Measurements from ENCODE around the gene VSIG10.

VSIG10 gene

DNA sequence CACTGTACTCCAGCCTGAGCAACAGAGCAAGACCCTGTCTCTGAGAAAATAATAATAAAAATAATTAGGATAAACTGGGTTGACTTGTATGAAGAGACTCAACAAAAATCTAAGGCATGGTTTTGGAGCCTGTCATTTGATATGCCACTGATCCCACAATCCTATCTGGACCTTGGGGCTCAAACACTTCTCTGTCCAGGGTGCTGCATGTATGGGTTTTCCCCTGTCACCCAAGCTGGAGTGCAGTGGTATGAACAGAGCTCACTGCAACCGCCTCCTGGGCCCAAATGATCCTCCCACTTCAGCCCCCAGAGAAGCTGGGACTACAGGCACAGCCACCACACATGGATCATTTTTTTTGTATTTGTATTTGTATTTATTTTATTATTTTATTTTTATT is 5.3 kb upstream of the VSIG10 start:
- TF ChIP-seq, protein P1, sequence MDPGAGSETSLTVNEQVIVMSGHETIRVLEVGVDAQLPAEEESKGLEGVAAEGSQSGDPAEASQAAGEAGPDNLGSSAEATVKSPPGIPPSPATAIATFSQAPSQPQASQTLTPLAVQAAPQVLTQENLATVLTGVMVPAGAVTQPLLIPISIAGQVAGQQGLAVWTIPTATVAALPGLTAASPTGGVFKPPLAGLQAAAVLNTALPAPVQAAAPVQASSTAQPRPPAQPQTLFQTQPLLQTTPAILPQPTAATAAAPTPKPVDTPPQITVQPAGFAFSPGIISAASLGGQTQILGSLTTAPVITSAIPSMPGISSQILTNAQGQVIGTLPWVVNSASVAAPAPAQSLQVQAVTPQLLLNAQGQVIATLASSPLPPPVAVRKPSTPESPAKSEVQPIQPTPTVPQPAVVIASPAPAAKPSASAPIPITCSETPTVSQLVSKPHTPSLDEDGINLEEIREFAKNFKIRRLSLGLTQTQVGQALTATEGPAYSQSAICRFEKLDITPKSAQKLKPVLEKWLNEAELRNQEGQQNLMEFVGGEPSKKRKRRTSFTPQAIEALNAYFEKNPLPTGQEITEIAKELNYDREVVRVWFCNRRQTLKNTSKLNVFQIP (CRISPR knock-in tag; IDR thresholded peaks at IDR 0.05; ENCODE audit: borderline replicate concordance, low read depth): no peak
- TF ChIP-seq ZFP3 (CRISPR knock-in tag; IDR thresholded peaks at IDR 0.05): no peak
- TF ChIP-seq ZC3H10 (CRISPR knock-in tag; IDR thresholded peaks at IDR 0.05): no peak
- no peak for TF ChIP-seq ZFP30 (CRISPR knock-in tag; IDR thresholded peaks at IDR 0.05)
- TF ChIP-seq SNAI2 (CRISPR knock-in tag; IDR thresholded peaks at IDR 0.05): no peak
- TF ChIP-seq ZNF70 (CRISPR knock-in tag; IDR thresholded peaks at IDR 0.05): no peak
- ATAC-seq: no peak

DNA sequence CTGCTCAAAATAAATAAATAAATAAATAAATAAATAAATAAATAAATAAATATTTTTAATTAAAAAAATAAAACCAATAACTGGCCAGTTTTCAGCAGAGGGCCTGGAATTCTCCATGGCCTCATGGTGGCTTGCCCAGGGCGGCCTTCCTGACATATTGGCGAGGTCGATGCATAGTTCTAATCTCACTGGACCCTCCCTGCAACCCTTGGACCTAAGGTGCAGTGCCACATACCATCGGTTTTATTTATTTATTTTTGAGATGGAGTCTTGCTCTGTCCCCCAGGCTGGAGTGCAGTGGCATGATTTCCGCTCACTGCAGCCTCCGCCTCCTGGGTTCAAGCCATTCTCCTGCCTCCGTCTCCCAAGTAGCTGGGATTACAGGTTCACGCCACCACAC is 3.9 kb upstream of the VSIG10 start:
- no peak for TF ChIP-seq ZFP30 (CRISPR knock-in tag; IDR thresholded peaks at IDR 0.05)
- TF ChIP-seq, protein P2, sequence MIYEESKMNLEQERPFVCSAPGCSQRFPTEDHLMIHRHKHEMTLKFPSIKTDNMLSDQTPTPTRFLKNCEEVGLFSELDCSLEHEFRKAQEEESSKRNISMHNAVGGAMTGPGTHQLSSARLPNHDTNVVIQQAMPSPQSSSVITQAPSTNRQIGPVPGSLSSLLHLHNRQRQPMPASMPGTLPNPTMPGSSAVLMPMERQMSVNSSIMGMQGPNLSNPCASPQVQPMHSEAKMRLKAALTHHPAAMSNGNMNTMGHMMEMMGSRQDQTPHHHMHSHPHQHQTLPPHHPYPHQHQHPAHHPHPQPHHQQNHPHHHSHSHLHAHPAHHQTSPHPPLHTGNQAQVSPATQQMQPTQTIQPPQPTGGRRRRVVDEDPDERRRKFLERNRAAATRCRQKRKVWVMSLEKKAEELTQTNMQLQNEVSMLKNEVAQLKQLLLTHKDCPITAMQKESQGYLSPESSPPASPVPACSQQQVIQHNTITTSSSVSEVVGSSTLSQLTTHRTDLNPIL (CRISPR knock-in tag; IDR thresholded peaks at IDR 0.05; ENCODE audit: low read depth): no peak
- TF ChIP-seq, protein P3, sequence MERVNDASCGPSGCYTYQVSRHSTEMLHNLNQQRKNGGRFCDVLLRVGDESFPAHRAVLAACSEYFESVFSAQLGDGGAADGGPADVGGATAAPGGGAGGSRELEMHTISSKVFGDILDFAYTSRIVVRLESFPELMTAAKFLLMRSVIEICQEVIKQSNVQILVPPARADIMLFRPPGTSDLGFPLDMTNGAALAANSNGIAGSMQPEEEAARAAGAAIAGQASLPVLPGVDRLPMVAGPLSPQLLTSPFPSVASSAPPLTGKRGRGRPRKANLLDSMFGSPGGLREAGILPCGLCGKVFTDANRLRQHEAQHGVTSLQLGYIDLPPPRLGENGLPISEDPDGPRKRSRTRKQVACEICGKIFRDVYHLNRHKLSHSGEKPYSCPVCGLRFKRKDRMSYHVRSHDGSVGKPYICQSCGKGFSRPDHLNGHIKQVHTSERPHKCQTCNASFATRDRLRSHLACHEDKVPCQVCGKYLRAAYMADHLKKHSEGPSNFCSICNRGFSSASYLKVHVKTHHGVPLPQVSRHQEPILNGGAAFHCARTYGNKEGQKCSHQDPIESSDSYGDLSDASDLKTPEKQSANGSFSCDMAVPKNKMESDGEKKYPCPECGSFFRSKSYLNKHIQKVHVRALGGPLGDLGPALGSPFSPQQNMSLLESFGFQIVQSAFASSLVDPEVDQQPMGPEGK (CRISPR knock-in tag; IDR thresholded peaks at IDR 0.05; ENCODE audit: borderline replicate concordance): no peak
- TF ChIP-seq, protein P4, sequence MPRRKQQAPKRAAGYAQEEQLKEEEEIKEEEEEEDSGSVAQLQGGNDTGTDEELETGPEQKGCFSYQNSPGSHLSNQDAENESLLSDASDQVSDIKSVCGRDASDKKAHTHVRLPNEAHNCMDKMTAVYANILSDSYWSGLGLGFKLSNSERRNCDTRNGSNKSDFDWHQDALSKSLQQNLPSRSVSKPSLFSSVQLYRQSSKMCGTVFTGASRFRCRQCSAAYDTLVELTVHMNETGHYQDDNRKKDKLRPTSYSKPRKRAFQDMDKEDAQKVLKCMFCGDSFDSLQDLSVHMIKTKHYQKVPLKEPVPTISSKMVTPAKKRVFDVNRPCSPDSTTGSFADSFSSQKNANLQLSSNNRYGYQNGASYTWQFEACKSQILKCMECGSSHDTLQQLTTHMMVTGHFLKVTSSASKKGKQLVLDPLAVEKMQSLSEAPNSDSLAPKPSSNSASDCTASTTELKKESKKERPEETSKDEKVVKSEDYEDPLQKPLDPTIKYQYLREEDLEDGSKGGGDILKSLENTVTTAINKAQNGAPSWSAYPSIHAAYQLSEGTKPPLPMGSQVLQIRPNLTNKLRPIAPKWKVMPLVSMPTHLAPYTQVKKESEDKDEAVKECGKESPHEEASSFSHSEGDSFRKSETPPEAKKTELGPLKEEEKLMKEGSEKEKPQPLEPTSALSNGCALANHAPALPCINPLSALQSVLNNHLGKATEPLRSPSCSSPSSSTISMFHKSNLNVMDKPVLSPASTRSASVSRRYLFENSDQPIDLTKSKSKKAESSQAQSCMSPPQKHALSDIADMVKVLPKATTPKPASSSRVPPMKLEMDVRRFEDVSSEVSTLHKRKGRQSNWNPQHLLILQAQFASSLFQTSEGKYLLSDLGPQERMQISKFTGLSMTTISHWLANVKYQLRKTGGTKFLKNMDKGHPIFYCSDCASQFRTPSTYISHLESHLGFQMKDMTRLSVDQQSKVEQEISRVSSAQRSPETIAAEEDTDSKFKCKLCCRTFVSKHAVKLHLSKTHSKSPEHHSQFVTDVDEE (CRISPR knock-in tag; IDR thresholded peaks at IDR 0.05): no peak
- no peak for TF ChIP-seq TOX (CRISPR knock-in tag; IDR thresholded peaks at IDR 0.05; ENCODE audit: borderline replicate concordance)
- no peak for TF ChIP-seq ZC3H10 (CRISPR knock-in tag; IDR thresholded peaks at IDR 0.05)
- TF ChIP-seq, protein P1 (CRISPR knock-in tag; IDR thresholded peaks at IDR 0.05; ENCODE audit: borderline replicate concordance, low read depth): no peak
- TF ChIP-seq SNAI2 (CRISPR knock-in tag; IDR thresholded peaks at IDR 0.05): no peak
- no peak for TF ChIP-seq ARNTL (CRISPR knock-in tag; IDR thresholded peaks at IDR 0.05; ENCODE audit: borderline replicate concordance, low read depth)
- TF ChIP-seq ZNF8 (CRISPR knock-in tag; IDR thresholded peaks at IDR 0.05): no peak
- TF ChIP-seq CSDC2 (CRISPR knock-in tag; IDR thresholded peaks at IDR 0.05): no peak
- TF ChIP-seq PPARA (CRISPR knock-in tag; IDR thresholded peaks at IDR 0.05; ENCODE audit: borderline replicate concordance): no peak
- TF ChIP-seq, protein P5, sequence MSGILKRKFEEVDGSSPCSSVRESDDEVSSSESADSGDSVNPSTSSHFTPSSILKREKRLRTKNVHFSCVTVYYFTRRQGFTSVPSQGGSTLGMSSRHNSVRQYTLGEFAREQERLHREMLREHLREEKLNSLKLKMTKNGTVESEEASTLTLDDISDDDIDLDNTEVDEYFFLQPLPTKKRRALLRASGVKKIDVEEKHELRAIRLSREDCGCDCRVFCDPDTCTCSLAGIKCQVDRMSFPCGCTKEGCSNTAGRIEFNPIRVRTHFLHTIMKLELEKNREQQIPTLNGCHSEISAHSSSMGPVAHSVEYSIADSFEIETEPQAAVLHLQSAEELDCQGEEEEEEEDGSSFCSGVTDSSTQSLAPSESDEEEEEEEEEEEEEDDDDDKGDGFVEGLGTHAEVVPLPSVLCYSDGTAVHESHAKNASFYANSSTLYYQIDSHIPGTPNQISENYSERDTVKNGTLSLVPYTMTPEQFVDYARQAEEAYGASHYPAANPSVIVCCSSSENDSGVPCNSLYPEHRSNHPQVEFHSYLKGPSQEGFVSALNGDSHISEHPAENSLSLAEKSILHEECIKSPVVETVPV (CRISPR knock-in tag; IDR thresholded peaks at IDR 0.05): no peak
- ATAC-seq: no peak

DNA sequence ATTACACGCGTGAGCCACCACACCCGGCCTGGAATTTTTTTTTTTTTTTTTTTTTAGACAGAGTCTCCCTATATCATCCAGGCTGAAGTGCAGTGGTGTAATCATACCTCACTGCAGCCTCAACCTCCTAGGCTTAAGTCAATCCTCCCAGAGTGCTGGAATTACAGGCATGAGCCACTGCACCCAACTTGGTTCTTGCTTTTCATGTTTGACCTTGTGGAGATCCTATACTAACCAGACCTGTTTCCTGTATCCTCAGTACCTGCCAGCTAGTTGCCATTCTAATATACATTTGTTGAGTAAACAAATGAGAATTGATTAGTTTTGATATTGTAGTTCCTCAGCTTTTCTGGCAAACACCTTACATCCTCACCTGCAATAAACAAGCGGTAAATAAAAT is 3.2 kb upstream of the VSIG10 start:
- TF ChIP-seq TOX (CRISPR knock-in tag; IDR thresholded peaks at IDR 0.05; ENCODE audit: borderline replicate concordance): no peak
- no peak for TF ChIP-seq OSR1 (CRISPR knock-in tag; IDR thresholded peaks at IDR 0.05)
- no peak for TF ChIP-seq ARNTL (CRISPR knock-in tag; IDR thresholded peaks at IDR 0.05; ENCODE audit: borderline replicate concordance, low read depth)
- no peak for TF ChIP-seq PPARA (CRISPR knock-in tag; IDR thresholded peaks at IDR 0.05; ENCODE audit: borderline replicate concordance)
- no peak for TF ChIP-seq GLIS3 (CRISPR knock-in tag; IDR thresholded peaks at IDR 0.05)
- TF ChIP-seq RARB (CRISPR knock-in tag; IDR thresholded peaks at IDR 0.05): no peak
- TF ChIP-seq ZNF70 (CRISPR knock-in tag; IDR thresholded peaks at IDR 0.05): no peak
- TF ChIP-seq, protein P3 (CRISPR knock-in tag; IDR thresholded peaks at IDR 0.05; ENCODE audit: borderline replicate concordance): no peak
- TF ChIP-seq ZFP3 (CRISPR knock-in tag; IDR thresholded peaks at IDR 0.05): no peak
- no peak for TF ChIP-seq ZFP30 (CRISPR knock-in tag; IDR thresholded peaks at IDR 0.05)
- TF ChIP-seq ISL1 (CRISPR knock-in tag; IDR thresholded peaks at IDR 0.05): no peak
- no peak for TF ChIP-seq ZNF8 (CRISPR knock-in tag; IDR thresholded peaks at IDR 0.05)
- TF ChIP-seq ESRRG (CRISPR knock-in tag; IDR thresholded peaks at IDR 0.05): no peak
- TF ChIP-seq CSDC2 (CRISPR knock-in tag; IDR thresholded peaks at IDR 0.05): no peak
- TF ChIP-seq TCF4 (CRISPR knock-in tag; IDR thresholded peaks at IDR 0.05; ENCODE audit: borderline replicate concordance): no peak
- TF ChIP-seq ZC3H10 (CRISPR knock-in tag; IDR thresholded peaks at IDR 0.05): no peak
- no peak for TF ChIP-seq ZNF565 (CRISPR knock-in tag; conservative IDR thresholded peaks at IDR 0.05; ENCODE audit: low read depth)
- no peak for ATAC-seq
